Measurements from ENCODE around the gene NEK6. TPM values are rescaled to one million over a fixed set of nuclear protein-coding genes. Genes with fewer than 3 reads are reported as not detected.

NEK6 gene
- total and polyA plus RNA-seq, 9 of the 15 experiments (the other 6 are each of a cell fraction or from before 2014, with no cell fraction given) = 3.1 to 19.0 (median 8.4) TPM

DNA sequence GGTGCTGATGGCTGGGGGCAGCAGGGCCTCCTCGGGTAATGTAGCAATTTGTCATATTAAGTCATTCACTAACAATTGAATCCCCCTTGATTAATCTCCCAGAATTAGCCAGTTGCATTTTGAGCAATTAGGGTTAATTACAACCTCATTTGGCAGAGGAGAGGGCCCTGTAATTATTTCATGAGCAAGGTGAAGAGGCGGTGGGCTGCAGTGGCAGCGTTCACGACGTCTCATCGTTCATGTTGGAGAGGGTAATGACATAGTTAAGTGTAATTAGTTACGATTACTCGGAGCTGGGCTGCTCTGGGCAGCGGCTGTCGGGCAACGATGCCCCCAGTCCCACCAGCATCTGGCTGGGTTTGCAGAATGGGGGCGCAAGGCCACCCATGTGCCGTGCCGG, 46.0 kb downstream of the NEK6 start:
- no peak overlapping the region for H3K4me3 ChIP-seq
- no peak for TF ChIP-seq ZNF77 (CRISPR knock-in tag; IDR thresholded peaks at IDR 0.05)
- no peak for TF ChIP-seq IRF1 (CRISPR knock-in tag; IDR thresholded peaks at IDR 0.05; ENCODE audit: borderline replicate concordance)
- TF ChIP-seq RBM25 (IDR thresholded peaks at IDR 0.05; ENCODE audit: low read depth, low read length, severe bottlenecking) = no peak
- TF ChIP-seq ZZZ3 (IDR thresholded peaks at IDR 0.05) = no peak
- no peak for TF ChIP-seq POLR2A (conservative IDR thresholded peaks at IDR 0.05)
- TF ChIP-seq SP2 (IDR thresholded peaks at IDR 0.05; ENCODE audit: extremely low read depth, low read depth, low read length, poor library complexity, severe bottlenecking) = no peak
- no peak for TF ChIP-seq PRMT5 (CRISPR knock-in tag; IDR thresholded peaks at IDR 0.05)
- TF ChIP-seq PYGO2 (tag; IDR thresholded peaks at IDR 0.05) = no peak
- TF ChIP-seq KAT2B (IDR thresholded peaks at IDR 0.05; ENCODE audit: low read depth, low read length) = no peak
- TF ChIP-seq JUND (IDR thresholded peaks at IDR 0.05; ENCODE audit: borderline replicate concordance, low read depth, low read length) = no peak
- TF ChIP-seq JUND (tag; IDR thresholded peaks at IDR 0.05; ENCODE audit: borderline replicate concordance, low read depth, low read length) = no peak
- TF ChIP-seq ZNF445 (CRISPR knock-in tag; IDR thresholded peaks at IDR 0.05; ENCODE audit: low read depth) = no peak
- no peak for TF ChIP-seq PTBP1 (IDR thresholded peaks at IDR 0.05; ENCODE audit: low read depth, low read length)
- TF ChIP-seq ZNF75A (CRISPR knock-in tag; IDR thresholded peaks at IDR 0.05) = no peak
- TF ChIP-seq BRCA1 (IDR thresholded peaks at IDR 0.05) = no peak
- no peak for TF ChIP-seq BRCA1 (CRISPR knock-in tag; IDR thresholded peaks at IDR 0.05)
- no peak for TF ChIP-seq RBFOX2 (IDR thresholded peaks at IDR 0.05; ENCODE audit: low read depth, low read length)
- no peak for TF ChIP-seq JUNB (CRISPR knock-in tag; conservative IDR thresholded peaks at IDR 0.05)
- TF ChIP-seq RHOXF2B (CRISPR knock-in tag; conservative IDR thresholded peaks at IDR 0.05) = no peak
- TF ChIP-seq MEIS2 (IDR thresholded peaks at IDR 0.05; ENCODE audit: partially characterized antibody) = no peak
- TF ChIP-seq, protein P1, sequence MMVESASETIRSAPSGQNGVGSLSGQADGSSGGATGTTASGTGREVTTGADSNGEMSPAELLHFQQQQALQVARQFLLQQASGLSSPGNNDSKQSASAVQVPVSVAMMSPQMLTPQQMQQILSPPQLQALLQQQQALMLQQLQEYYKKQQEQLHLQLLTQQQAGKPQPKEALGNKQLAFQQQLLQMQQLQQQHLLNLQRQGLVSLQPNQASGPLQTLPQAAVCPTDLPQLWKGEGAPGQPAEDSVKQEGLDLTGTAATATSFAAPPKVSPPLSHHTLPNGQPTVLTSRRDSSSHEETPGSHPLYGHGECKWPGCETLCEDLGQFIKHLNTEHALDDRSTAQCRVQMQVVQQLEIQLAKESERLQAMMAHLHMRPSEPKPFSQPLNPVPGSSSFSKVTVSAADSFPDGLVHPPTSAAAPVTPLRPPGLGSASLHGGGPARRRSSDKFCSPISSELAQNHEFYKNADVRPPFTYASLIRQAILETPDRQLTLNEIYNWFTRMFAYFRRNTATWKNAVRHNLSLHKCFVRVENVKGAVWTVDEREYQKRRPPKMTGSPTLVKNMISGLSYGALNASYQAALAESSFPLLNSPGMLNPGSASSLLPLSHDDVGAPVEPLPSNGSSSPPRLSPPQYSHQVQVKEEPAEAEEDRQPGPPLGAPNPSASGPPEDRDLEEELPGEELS (CRISPR knock-in tag; IDR thresholded peaks at IDR 0.05; ENCODE audit: borderline replicate concordance) = no peak
- no peak for TF ChIP-seq SREBF1 (IDR thresholded peaks at IDR 0.05; ENCODE audit: borderline replicate concordance, low read depth, low read length)
- H3K4me2 ChIP-seq (ENCODE audit: insufficient read depth, low read length) = no peak overlapping the region
- FAIRE-seq (no peak), DNase-seq (ENCODE audit: extremely low read depth in 1 of 4, low spot score in 3 of 4) (no peak), ATAC-seq (no peak)
- H3K9me1 ChIP-seq (ENCODE audit: control insufficient read depth, insufficient read depth, low read length) = no peaks in the 10 kb centered on the region
- CTCF ChIA-PET (ENCODE audit: low intra/inter-chr PET ratio) = no interaction called here
- H3K4me1 ChIP-seq (replicated peaks in 1 of 2; ENCODE audit: control insufficient read depth in 2 of 2, insufficient read depth in 2 of 2, low read length in 2 of 2) = peaks cover 4 to 9% of the 10 kb centered on the region in 2 experiments; a peak in 3 of 5 replicates
- H4K20me1 ChIP-seq (replicated peaks; ENCODE audit: control insufficient read depth, insufficient read depth, low read length) = peaks cover 18% of the 10 kb centered on the region
- BruUV-seq (replicated peaks) = no TSS peak
- in situ Hi-C loops (cut with MboI) = loop anchor here (25.0 kb wide), 1 partner anchor 766 kb away; no protein-coding TSS in a partner anchor
- H3K36me3 ChIP-seq (ENCODE audit: control insufficient read depth, insufficient read depth, low read length) = no peaks in the 10 kb centered on the region
- no peaks in the 10 kb centered on the region for H3K9me3 ChIP-seq (replicated peaks; ENCODE audit: control insufficient read depth, insufficient read depth, low read depth, low read length)
- WGBS (ENCODE audit: insufficient coverage, low coverage, missing lambda C conversion rate) = 69% methylated on average over 14 of the region's 14 CpGs
- H3K27me3 ChIP-seq (ENCODE audit: control insufficient read depth in 2 of 2, insufficient read depth in 2 of 2, low read length in 2 of 2) = no peaks in the 10 kb centered on the region
- no peak overlapping the region for H2AFZ ChIP-seq (ENCODE audit: low read depth, low read length)
- H3K79me2 ChIP-seq (ENCODE audit: control insufficient read depth, insufficient read depth, low read length) = no peaks in the 10 kb centered on the region
- no peak overlapping the region for H3K9ac ChIP-seq (ENCODE audit: insufficient read depth in 1 of 2, low read depth in 2 of 2, low read length in 2 of 2)
- intact Hi-C loops (cut with micrococcal nuclease) = no loop called here
- POLR2A ChIA-PET = interaction anchor here (0.9 kb wide), 1 partner anchor 9 kb away, joined by 3 read pairs; no protein-coding TSS in a partner anchor
- no peak overlapping the region for H3K27ac ChIP-seq (ENCODE audit: extremely low read depth, low read depth, low read length)

All from K562 (cell line).